ENCODE measurements around the gene CHRM3. TPM values are rescaled to one million over a fixed set of nuclear protein-coding genes. Genes with fewer than 3 reads are reported as not detected.

The CHRM3 gene
- total RNA-seq, 1 experiment from 2014 or later, result 0.13 TPM

DNA sequence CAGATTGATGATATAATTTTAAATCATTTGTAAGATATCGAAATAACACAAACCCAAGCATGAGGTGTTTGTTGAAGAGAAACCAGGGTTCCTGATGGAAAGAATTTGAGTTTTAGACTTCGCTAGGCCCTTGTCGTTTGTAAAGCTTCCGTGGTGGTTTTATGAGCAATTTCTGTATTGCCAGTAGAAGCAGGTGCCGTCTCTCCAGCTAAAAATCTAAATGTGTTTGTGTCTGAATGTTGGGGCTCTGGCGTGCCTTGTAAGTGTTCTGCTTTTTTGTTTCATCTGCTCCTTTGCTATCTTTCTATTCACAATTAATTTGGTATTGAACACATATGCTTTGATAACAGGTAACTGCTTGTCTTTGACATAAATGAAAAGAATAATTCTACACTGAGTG lies 27.5 kb downstream of the CHRM3 start:
- TF ChIP-seq, protein P1, sequence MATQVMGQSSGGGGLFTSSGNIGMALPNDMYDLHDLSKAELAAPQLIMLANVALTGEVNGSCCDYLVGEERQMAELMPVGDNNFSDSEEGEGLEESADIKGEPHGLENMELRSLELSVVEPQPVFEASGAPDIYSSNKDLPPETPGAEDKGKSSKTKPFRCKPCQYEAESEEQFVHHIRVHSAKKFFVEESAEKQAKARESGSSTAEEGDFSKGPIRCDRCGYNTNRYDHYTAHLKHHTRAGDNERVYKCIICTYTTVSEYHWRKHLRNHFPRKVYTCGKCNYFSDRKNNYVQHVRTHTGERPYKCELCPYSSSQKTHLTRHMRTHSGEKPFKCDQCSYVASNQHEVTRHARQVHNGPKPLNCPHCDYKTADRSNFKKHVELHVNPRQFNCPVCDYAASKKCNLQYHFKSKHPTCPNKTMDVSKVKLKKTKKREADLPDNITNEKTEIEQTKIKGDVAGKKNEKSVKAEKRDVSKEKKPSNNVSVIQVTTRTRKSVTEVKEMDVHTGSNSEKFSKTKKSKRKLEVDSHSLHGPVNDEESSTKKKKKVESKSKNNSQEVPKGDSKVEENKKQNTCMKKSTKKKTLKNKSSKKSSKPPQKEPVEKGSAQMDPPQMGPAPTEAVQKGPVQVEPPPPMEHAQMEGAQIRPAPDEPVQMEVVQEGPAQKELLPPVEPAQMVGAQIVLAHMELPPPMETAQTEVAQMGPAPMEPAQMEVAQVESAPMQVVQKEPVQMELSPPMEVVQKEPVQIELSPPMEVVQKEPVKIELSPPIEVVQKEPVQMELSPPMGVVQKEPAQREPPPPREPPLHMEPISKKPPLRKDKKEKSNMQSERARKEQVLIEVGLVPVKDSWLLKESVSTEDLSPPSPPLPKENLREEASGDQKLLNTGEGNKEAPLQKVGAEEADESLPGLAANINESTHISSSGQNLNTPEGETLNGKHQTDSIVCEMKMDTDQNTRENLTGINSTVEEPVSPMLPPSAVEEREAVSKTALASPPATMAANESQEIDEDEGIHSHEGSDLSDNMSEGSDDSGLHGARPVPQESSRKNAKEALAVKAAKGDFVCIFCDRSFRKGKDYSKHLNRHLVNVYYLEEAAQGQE (IDR thresholded peaks at IDR 0.05; ENCODE audit: insufficient read depth in 1 of 2, low read depth in 2 of 2, low read length in 1 of 2), result no peak
- TF ChIP-seq TCF7L2 (IDR thresholded peaks at IDR 0.05; ENCODE audit: low read depth, low read length) (no peak), SIN3A (IDR thresholded peaks at IDR 0.05; ENCODE audit: borderline replicate concordance, insufficient read depth, low read depth, low read length) (no peak), POLR2AphosphoS5 (IDR thresholded peaks at IDR 0.05; ENCODE audit: low read depth, low read length) (no peak)
- TF ChIP-seq, protein P2, sequence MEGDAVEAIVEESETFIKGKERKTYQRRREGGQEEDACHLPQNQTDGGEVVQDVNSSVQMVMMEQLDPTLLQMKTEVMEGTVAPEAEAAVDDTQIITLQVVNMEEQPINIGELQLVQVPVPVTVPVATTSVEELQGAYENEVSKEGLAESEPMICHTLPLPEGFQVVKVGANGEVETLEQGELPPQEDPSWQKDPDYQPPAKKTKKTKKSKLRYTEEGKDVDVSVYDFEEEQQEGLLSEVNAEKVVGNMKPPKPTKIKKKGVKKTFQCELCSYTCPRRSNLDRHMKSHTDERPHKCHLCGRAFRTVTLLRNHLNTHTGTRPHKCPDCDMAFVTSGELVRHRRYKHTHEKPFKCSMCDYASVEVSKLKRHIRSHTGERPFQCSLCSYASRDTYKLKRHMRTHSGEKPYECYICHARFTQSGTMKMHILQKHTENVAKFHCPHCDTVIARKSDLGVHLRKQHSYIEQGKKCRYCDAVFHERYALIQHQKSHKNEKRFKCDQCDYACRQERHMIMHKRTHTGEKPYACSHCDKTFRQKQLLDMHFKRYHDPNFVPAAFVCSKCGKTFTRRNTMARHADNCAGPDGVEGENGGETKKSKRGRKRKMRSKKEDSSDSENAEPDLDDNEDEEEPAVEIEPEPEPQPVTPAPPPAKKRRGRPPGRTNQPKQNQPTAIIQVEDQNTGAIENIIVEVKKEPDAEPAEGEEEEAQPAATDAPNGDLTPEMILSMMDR (IDR thresholded peaks at IDR 0.05), result no peak
- ChIA-PET CTCF (no interaction called here), POLR2A (no interaction called here)
- no peaks in the 10 kb centered on the region for H3K27me3 ChIP-seq (ENCODE audit: control insufficient read depth, insufficient read depth, low read length)
- in situ Hi-C loops (cut with HindIII; ENCODE audit: low pct_unique_long_range_greater_than_20kb, low sequenced_read_pairs) (no loop called here), intact Hi-C loops (cut with micrococcal nuclease; ENCODE audit: unreplicated experiment) (no loop called here)
- H3K27ac ChIP-seq (ENCODE audit: low read length), result no peak overlapping the region
- ATAC-seq, result no peak
- DNase-seq (ENCODE audit: low read depth, low spot score), result no peak
- no TSS peak for BruUV-seq (replicated peaks)
- H3K4me3 ChIP-seq (ENCODE audit: low read depth in 2 of 2, low read length in 2 of 2), result no peak overlapping the region
- no peaks in the 10 kb centered on the region for H3K36me3 ChIP-seq (ENCODE audit: control insufficient read depth, insufficient read depth, low read length)
- no peaks in the 10 kb centered on the region for H3K4me1 ChIP-seq (ENCODE audit: control insufficient read depth, insufficient read depth, low read length)
- H3K9me3 ChIP-seq (ENCODE audit: control insufficient read depth, insufficient read depth, low read depth, low read length), result no peaks in the 10 kb centered on the region

DNA sequence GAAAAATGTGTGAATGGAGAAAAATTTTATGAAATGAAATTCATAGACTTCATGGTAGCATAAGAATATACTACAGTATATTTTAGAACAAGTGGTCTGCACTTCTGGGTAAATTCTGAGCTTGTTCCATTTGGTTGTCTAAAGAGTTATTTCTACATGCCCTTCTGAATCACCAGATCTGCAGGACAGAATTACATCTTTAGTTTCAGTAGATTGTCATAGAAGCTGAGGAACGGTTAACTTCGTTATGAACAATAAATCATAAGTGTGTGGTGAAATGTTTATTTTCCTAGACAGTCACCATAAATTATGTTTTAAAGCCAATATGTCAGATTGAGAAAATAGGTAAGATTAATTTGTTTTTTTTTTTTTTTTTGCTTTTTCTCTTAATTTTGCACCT lies 30.9 kb downstream of the CHRM3 start:
- no peak overlapping the region for H3K4me3 ChIP-seq (ENCODE audit: low read depth in 2 of 2, low read length in 2 of 2)
- no peak overlapping the region for H3K27ac ChIP-seq (ENCODE audit: low read length)
- TF ChIP-seq POLR2AphosphoS5 (IDR thresholded peaks at IDR 0.05; ENCODE audit: low read depth, low read length) (no peak), TCF7L2 (IDR thresholded peaks at IDR 0.05; ENCODE audit: low read depth, low read length) (no peak), SIN3A (IDR thresholded peaks at IDR 0.05; ENCODE audit: borderline replicate concordance, insufficient read depth, low read depth, low read length) (no peak)
- TF ChIP-seq, protein P1 (IDR thresholded peaks at IDR 0.05; ENCODE audit: insufficient read depth in 1 of 2, low read depth in 2 of 2, low read length in 1 of 2), result no peak
- TF ChIP-seq, protein P2 (IDR thresholded peaks at IDR 0.05), result no peak
- BruUV-seq (replicated peaks), result no TSS peak
- H3K9me3 ChIP-seq (ENCODE audit: control insufficient read depth, insufficient read depth, low read depth, low read length), result no peaks in the 10 kb centered on the region
- ChIA-PET CTCF (no interaction called here), POLR2A (no interaction called here)
- DNase-seq (ENCODE audit: low read depth, low spot score) (no peak), ATAC-seq (no peak)
- intact Hi-C loops (cut with micrococcal nuclease; ENCODE audit: unreplicated experiment), result no loop called here
- H3K27me3 ChIP-seq (ENCODE audit: control insufficient read depth, insufficient read depth, low read length), result no peaks in the 10 kb centered on the region
- H3K4me1 ChIP-seq (ENCODE audit: control insufficient read depth, insufficient read depth, low read length), result no peaks in the 10 kb centered on the region
- H3K36me3 ChIP-seq (ENCODE audit: control insufficient read depth, insufficient read depth, low read length), result no peaks in the 10 kb centered on the region
- in situ Hi-C loops (cut with HindIII; ENCODE audit: low pct_unique_long_range_greater_than_20kb, low sequenced_read_pairs), result no loop called here
